ENCODE data around the gene PLD6.

PLD6 gene

DNA sequence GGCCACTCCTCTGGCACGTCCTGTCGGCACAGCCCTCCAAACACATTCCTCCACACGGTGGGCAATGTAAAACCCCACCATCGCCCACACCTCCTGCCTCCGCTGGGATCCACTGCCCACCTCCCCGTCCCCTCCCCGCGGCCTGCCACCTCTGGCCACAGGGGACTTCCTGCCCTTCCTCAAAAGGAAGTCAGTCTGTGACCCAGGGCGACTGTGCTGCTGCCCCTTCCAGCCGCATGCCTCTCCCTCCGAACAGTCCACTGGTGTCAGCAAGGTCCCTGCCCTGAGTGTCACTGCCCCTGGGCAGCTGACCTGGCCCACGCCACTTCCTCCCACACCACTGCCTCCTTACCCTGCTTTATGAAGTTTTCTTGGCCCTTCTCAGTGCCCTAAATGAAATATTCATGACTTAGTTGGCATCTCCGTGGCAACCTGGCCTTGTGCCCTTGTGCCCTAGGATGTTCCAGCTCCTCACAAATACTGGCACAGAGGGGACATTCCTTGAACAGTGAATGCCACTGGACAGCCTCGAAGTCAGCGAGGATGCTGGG lies 2.0 kb downstream of the PLD6 start:
- Histone ChIP-seq H3K9me3 (ENCODE audit: insufficient read depth, low read length) (no peaks in the 10 kb centered on the region), H3K4me2 (ENCODE audit: low read depth, low read length, poor library complexity, severe bottlenecking) (peak overlapping the region; percentile 55), H3K4me3 (ENCODE audit: insufficient read depth, low read length, poor library complexity, severe bottlenecking) (no peak overlapping the region), H3K36me3 (ENCODE audit: low read length) (no peaks in the 10 kb centered on the region), H3K27ac (ENCODE audit: low read depth, low read length) (no peak overlapping the region), H3K9me2 (replicated peaks; ENCODE audit: insufficient read depth, low read length) (no peaks in the 10 kb centered on the region), H3F3A (ENCODE audit: insufficient read depth) (peaks cover 16% of the 10 kb centered on the region; the same call in 1 of the 2 replicates), H4K20me1 (ENCODE audit: low read depth, low read length) (no peaks in the 10 kb centered on the region), H3K79me2 (ENCODE audit: insufficient read depth, low read length) (peaks cover 22% of the 10 kb centered on the region), H2AFZ (ENCODE audit: low read depth, low read length, severe bottlenecking) (no peak overlapping the region), H3K9ac (ENCODE audit: low read length) (peak overlapping the region; percentile 68), H3K27me3 (ENCODE audit: low read length) (no peaks in the 10 kb centered on the region)
- no peak for TF ChIP-seq EZH2phosphoT487 (conservative IDR thresholded peaks at IDR 0.05; ENCODE audit: low read length)
- TF ChIP-seq, protein P1, sequence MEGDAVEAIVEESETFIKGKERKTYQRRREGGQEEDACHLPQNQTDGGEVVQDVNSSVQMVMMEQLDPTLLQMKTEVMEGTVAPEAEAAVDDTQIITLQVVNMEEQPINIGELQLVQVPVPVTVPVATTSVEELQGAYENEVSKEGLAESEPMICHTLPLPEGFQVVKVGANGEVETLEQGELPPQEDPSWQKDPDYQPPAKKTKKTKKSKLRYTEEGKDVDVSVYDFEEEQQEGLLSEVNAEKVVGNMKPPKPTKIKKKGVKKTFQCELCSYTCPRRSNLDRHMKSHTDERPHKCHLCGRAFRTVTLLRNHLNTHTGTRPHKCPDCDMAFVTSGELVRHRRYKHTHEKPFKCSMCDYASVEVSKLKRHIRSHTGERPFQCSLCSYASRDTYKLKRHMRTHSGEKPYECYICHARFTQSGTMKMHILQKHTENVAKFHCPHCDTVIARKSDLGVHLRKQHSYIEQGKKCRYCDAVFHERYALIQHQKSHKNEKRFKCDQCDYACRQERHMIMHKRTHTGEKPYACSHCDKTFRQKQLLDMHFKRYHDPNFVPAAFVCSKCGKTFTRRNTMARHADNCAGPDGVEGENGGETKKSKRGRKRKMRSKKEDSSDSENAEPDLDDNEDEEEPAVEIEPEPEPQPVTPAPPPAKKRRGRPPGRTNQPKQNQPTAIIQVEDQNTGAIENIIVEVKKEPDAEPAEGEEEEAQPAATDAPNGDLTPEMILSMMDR (IDR thresholded peaks at IDR 0.05; ENCODE audit: insufficient read depth, low read length, poor library complexity, severe bottlenecking) = no peak

- no peak overlapping the region for H3K4me3 ChIP-seq (ENCODE audit: insufficient read depth, low read length, poor library complexity, severe bottlenecking)
- no peak overlapping the region for H2AFZ ChIP-seq (ENCODE audit: low read depth, low read length, severe bottlenecking)
- peaks cover 16% of the 10 kb centered on the region; the same call in 1 of the 2 replicates for H3F3A ChIP-seq (ENCODE audit: insufficient read depth)
- no peaks in the 10 kb centered on the region for H3K27me3 ChIP-seq (ENCODE audit: low read length)
- H3K36me3 ChIP-seq (ENCODE audit: low read length) = no peaks in the 10 kb centered on the region
- no peaks in the 10 kb centered on the region for H3K9me2 ChIP-seq (replicated peaks; ENCODE audit: insufficient read depth, low read length)
- H3K9ac ChIP-seq (ENCODE audit: low read length) = no peak overlapping the region
- no peak overlapping the region for H3K27ac ChIP-seq (ENCODE audit: low read depth, low read length)
- H3K4me2 ChIP-seq (ENCODE audit: low read depth, low read length, poor library complexity, severe bottlenecking) = no peak overlapping the region
- H3K9me3 ChIP-seq (ENCODE audit: insufficient read depth, low read length) = no peaks in the 10 kb centered on the region
- H3K79me2 ChIP-seq (ENCODE audit: insufficient read depth, low read length) = peaks cover 22% of the 10 kb centered on the region
- TF ChIP-seq, protein P1 (IDR thresholded peaks at IDR 0.05; ENCODE audit: insufficient read depth, low read length, poor library complexity, severe bottlenecking) = no peak
- TF ChIP-seq EZH2phosphoT487 (conservative IDR thresholded peaks at IDR 0.05; ENCODE audit: low read length) = no peak
- no peaks in the 10 kb centered on the region for H4K20me1 ChIP-seq (ENCODE audit: low read depth, low read length)
Measured at GRCh38 chr17:17203173-17203730, 2.9 kb downstream of the PLD6 start.

- no peaks in the 10 kb centered on the region for H4K20me1 ChIP-seq (ENCODE audit: low read depth, low read length)
- H3K36me3 ChIP-seq (ENCODE audit: low read length) = no peaks in the 10 kb centered on the region
- H2AFZ ChIP-seq (ENCODE audit: low read depth, low read length, severe bottlenecking) = no peak overlapping the region
- TF ChIP-seq EZH2phosphoT487 (conservative IDR thresholded peaks at IDR 0.05; ENCODE audit: low read length) = no peak
- TF ChIP-seq, protein P1 (IDR thresholded peaks at IDR 0.05; ENCODE audit: insufficient read depth, low read length, poor library complexity, severe bottlenecking) = no peak
- H3K4me3 ChIP-seq (ENCODE audit: insufficient read depth, low read length, poor library complexity, severe bottlenecking) = no peak overlapping the region
- no peak overlapping the region for H3K27ac ChIP-seq (ENCODE audit: low read depth, low read length)
- H3K9me3 ChIP-seq (ENCODE audit: insufficient read depth, low read length) = no peaks in the 10 kb centered on the region
- no peak overlapping the region for H3K9ac ChIP-seq (ENCODE audit: low read length)
- no peak overlapping the region for H3K4me2 ChIP-seq (ENCODE audit: low read depth, low read length, poor library complexity, severe bottlenecking)
- peaks cover 22% of the 10 kb centered on the region for H3K79me2 ChIP-seq (ENCODE audit: insufficient read depth, low read length)
- peaks cover 3% of the 10 kb centered on the region; the same call in 1 of the 2 replicates for H3F3A ChIP-seq (ENCODE audit: insufficient read depth)
- no peaks in the 10 kb centered on the region for H3K27me3 ChIP-seq (ENCODE audit: low read length)
- H3K9me2 ChIP-seq (replicated peaks; ENCODE audit: insufficient read depth, low read length) = no peaks in the 10 kb centered on the region
Measured at GRCh38 chr17:17201907-17202306, 4.2 kb downstream of the PLD6 start.
